LNCaP clone FGC (cell line): Measurements from ENCODE around the gene FAM180B.
"Not testable (repeated sequence)": the region's sequence is repeated elsewhere in the genome, so short reads cannot be mapped to it uniquely, and the experiment has no call there.

ENCODE experiments used
- DNase-seq: peaks from one replicate; pipeline ENCODE4 v3.0.0-alpha.2; 2011; ENCODE audit warnings: low read depth
- H3K4me3 ChIP-seq: 2 replicates; pipeline ENCODE4 v1.5.1; 2011; ENCODE audit warnings: mild to moderate bottlenecking, low read depth, low read length, control low read depth
- CTCF ChIP-seq: IDR thresholded peaks from 2 replicates; pipeline ENCODE4 v1.5.1; 2012; ENCODE audit warnings: mild to moderate bottlenecking; ENCODE audit not compliant: control insufficient read depth, insufficient read depth; ENCODE audit errors: extremely low read depth

The FAM180B gene

GRCh38 chr11:47628026-47628425 is 41.5 kb downstream of the FAM180B start:
- TF ChIP-seq CTCF = no peak
- no peak for DNase-seq
- H3K4me3 ChIP-seq = no peak overlapping the region

- no peak overlapping the region for H3K4me3 ChIP-seq
- DNase-seq = no peak
- no peak for TF ChIP-seq CTCF
These were observed 45.0 kb downstream of the FAM180B start for GRCh38 chr11:47631473-47631872.

GRCh38 chr11:47636331-47636730 is 49.9 kb downstream of the FAM180B start:
- not testable (repeated sequence) for H3K4me3 ChIP-seq, DNase-seq
